HG03521 (cell line): ENCODE data around the gene ZNF524.

ENCODE experiments used
- ATAC-seq: cut with Tn5 transposase; IDR thresholded peaks from one replicate; pipeline ENCODE4 v1.9.1; 2021; ENCODE audit warnings: mild to moderate bottlenecking, moderate library complexity; ENCODE audit not compliant: unreplicated experiment

ZNF524 gene

GRCh38 chr19:55641426-55642152 lies 41.5 kb downstream of the ZNF524 start:
- ATAC-seq = no peak

- no peak for ATAC-seq
These were observed 42.3 kb downstream of the ZNF524 start for GRCh38 chr19:55642153-55643002.

DNA sequence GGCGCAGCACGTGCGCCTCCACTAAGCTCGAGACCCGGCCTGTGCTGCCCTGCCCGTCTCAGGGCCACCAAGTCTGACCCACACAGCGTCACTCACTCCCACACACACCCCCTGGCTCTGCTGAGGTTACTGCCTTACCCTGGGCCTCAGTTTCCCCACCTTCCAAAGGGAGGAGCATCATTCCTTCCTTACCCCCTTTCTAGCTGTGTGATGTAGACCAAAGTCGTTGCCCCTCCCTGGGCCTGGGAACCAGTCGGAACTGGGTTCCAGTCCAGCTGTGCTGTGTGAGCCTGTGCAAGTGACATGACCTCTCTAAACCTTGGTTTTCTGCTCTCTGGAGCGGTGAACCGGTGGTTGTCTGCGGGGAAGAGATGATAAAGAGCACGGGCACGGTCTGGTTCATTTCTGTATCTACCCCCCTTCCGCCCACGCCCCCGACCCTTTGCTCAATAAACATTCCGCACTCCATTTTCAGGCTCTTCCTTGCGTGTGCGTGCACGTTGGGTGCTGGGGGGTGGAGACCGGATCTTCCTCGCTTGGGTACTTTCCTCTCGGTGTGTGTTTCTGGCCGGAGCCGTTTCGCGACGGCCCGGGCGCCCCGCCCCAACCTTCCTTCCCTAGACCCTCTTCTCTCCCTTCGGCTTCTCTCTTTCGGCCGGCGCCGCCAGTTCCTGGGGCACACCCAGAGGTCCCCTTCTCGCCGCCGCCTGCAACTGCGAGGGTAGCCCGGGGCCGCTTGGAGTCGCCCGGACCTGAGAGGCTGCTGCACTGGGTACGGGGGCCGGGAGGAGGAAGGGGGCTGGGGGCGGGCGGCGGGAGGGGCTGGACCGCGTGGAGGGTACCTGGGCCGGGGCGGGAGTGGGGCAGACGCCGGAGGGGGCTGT lies 43.2 kb downstream of the ZNF524 start, which contains the start of gene ZNF581:
Gene ZNF581 (plus strand): TSS at position 647 of the 884 bp plus-strand sequence. CDS start 923 bp downstream, outside the sequence.
- peak; percentile 28 for ATAC-seq

DNA sequence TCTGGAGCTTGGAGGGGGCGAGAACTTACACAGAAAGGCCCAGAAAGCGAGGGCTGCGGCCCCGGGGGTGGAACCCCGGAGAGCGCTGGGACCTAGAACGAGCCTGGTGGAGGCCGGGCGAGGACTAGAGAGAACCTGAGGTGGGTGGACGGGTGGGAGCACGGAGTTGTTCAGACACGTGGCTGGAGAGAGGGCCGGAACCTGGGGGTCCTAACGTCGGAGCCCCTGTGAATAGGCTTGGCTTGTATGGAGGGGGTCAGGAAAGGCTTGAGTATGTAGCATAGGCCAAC lies 43.7 kb downstream of the ZNF524 start:
- ATAC-seq = no peak

- no peak for ATAC-seq
These were observed 44.2 kb downstream of the ZNF524 start for GRCh38 chr19:55644191-55644833.

- no peak for ATAC-seq
These were observed 44.9 kb downstream of the ZNF524 start for GRCh38 chr19:55644842-55645511.

- no peak for ATAC-seq
These were observed 45.4 kb downstream of the ZNF524 start for GRCh38 chr19:55645512-55645881.

DNA sequence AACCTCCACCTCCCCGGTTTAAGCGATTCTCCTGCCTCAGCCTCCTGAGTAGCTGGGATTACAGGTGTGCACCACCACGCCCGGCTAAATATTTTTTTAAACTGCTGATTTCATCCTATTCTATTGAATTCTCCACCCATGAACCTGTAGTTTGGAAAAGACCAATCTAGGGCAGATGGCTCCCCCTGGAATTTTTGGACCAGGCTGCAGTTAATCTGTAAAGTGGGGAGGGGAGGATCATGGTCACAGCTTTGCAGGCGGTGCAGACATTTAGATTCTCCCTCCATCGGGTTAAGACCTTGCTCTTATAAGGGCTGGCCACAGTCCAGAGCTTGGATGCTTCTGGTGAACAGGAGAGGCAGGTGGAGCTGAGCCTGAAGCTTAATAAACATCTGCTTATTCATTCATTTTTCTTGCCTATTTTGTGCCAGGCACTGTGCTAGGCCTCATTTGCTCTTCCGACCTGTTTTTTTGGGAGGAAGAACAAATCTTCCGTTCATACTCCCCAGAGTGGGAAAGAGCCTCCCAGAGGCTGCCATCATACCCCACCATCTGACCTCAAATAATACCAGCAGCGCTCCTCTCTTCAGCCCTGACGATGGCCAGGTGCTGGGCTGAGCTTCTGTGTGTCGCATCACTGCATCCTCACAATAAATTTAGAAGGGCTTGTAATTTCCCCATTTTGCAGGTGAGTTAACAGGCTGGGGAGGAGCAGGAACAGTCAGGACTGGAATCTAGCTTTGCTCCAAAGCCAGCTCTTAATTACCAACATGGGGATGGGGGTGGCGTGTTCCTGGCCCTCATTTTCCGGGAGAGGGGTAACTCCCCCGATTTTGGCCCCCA lies 47.0 kb downstream of the ZNF524 start:
- ATAC-seq = no peak

DNA sequence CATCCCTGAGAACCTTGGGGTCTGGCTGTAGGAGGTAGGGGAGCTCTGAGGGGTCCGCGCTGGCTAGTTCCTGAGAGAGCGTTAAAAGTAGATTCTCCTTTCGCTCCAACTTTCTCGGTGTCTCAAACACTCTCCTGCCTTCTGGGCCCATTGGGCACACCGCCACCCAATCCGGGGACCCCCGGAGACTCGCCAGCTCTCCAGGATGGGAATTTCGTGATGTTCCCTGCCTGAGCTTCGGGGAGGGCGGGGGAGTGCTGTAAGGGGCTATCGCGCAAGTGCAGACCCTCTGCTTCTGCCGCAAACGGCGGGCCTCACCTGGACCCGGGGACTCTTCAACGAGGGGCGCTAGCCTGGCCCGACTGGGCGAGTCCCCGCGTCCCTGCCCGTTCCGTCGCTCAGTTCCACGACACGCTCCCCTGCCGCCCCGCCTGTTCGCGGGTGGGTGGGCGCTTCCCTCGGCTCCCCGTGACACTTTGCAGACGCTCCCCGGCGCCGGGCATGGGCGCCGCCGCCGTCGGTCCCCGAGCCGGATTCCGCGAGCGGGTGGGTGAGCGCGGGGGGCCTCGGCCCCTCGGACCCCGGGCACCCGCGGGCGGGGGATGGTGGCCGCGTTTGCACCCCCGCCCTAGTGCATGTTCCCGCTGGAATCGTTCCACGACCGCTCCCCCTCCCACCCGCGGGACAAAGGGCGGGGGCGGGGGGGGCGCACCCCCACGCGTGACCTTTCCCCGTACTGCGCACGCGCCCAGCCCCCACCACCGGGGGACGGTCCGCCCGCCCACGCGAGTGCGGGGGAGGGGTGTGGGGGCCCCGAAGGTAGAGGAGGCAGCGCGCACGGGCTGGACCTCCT lies 47.9 kb downstream of the ZNF524 start, which contains the start of gene CCDC106:
Gene CCDC106 (plus strand): TSS at position 481 of the 853 bp plus-strand sequence. CDS start 835 bp downstream, outside the sequence.
- peak; percentile 27 for ATAC-seq

DNA sequence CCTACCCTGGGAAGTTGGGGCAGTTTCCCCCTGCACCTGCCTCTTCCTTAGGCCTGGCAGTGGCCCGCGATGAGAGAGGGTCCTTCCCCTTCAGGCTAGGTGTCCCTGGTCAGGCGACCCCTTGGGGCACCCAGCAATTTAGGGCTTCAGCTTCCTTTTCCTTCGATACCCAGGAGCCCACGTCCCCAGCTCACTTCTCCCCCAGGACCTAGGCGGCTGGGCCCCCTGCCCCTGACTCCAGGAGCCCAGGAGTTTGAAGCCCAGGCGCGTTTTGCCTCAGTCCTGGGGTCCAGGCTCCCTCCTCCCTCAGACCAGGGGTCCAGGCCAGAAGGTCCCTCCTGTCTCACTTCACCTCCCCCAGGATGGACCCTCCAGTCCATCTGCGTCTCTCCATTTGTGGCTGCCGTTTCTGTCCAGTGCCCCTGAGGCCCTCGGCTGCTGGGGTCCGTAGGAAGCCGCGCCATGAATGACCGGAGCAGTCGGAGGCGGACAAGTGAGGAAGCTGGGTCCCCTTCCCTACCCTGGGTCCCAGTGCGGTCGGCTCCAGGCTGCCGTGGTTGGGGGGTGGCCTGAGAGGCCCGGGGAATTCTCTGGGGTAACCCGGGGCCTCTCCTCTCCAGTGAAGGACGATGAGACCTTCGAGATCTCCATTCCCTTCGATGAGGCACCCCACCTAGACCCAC lies 48.6 kb downstream of the ZNF524 start:
- ATAC-seq = no peak

DNA sequence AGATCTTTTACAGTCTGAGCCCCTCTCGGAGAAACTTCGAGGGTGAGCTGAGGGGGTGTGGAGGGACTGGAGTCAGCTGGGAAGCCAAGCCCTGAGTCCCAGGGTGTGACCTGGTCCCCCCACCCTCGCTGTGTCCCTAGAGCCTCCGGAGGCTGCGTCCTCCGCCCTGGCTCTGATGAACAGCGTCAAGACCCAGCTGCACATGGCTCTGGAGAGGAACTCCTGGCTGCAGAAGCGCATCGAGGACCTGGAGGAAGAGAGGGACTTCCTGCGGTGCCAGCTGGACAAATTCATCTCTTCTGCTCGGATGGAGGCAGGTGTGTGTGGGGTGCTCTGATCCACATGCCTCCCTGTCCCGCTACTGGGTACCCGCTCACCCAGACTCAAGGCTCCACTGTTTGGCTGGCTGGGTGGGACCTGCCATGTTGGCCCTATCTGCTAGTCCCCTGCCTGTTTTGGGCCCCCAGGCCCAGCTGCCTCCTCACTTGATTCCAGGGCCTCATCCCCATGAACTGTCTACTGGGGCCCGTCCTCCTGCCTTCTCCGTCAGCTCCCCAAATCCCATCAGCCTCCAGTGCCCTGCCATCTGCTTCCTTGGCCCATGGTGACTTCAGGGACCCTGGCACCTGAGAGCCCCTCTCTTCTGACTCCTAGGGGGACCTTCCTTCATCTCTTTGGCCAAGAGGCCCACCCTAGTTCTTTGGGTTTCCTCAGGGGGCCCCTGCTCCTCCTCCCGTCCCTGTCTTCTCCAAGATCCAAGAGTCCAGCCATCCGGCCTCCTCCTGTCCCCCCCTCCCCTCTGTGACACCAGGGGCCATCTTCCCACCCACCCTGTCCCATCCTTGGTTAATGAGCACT lies 49.4 kb downstream of the ZNF524 start:
- no peak for ATAC-seq

DNA sequence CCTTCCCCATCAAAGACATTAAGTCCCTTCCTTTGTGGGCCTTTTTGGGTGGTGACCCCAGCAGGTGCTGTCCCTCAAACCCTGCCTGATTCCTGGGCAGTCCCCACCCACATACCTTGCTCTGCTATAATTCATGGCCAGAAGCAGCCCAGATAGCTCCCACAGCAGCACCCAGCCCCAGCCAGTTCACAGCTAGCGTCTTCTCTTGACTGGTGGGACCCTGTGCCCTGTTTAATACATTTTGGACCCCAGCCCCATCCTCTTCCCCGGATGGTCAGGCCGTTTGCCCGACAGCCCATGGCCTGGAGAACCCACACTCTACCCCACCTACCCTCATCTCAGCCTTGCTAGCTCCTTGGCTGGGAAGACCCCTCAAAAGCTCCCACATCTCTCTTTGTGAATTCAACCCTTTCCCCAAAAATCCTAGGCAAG lies 50.1 kb downstream of the ZNF524 start:
- ATAC-seq = no peak

DNA sequence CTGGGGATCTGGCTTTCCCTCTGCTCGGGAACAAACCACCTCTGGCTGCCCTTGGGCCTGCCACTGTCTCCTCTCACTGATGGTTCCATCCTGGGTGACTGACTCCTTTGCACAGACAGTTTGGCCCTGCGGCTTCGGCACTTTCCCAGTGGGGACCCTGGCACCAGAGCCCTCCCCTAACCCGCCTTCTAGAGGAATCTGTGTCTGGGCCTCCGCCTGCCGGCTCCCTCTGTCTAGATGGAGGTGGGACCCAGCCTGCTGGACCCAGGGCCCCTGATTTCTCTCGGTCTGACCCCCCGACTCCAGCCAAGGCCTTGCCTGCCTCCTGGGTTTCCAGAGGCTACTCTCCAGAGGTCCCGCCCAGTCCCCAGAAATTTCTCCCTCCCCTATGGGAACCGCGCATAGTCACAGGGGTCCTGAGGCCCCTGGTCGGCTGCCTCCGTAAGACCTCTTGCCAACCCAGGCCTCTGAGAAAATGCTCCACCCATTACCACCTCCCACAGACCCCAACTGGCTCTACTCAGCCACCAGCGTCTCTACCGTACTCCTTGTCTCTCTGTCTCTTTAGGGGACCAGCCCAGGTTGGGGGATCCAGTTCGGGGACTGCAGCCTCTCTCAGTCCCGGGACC lies 50.6 kb downstream of the ZNF524 start:
- no peak for ATAC-seq

- no peak for ATAC-seq
These were observed 51.1 kb downstream of the ZNF524 start for GRCh38 chr19:55651236-55651635.

DNA sequence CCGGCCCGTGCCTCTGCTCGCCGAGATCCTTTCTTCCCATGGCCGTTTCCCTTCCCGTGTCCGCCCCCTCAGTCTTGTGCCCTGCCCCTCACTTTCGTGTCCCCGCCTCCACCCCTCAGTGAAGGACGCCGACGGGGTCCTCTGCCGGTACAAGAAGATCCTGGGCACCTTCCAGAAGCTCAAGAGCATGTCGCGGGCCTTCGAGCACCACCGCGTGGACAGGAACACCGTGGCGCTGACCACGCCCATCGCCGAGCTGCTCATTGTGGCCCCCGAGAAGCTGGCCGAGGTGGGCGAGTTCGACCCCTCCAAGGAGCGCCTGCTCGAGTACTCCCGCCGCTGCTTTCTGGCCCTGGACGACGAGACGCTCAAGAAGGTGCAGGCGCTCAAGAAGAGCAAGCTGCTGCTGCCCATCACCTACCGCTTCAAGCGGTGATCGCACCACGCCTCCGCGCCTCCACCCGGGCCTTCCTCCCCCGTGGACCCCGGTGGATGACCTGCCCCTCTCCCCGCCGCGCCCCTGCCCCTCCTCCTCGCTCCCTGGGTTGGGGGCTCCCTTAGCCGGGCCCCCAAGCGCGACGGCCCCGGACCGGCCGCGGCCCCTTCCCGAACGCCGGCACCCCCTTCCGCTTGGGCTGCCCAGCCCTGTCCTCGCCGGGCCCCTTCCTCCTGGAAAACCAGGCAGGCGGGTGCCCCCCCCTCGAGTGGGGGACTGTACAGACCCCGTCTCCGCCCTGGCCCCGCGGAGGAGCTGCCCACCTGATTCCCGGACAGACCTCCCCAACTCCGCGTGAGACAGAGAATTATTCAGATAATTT lies 52.4 kb downstream of the ZNF524 start:
- ATAC-seq = no peak
